HG03432 (cell line): ENCODE data around the gene JRKL.
"Not testable (repeated sequence)": the region's sequence is repeated elsewhere in the genome, so short reads cannot be mapped to it uniquely, and the experiment has no call there.

Experiments
- ATAC-seq: cut with Tn5 transposase; IDR thresholded peaks from one replicate; pipeline ENCODE4 v1.9.1; 2021; ENCODE audit warnings: mild to moderate bottlenecking, moderate library complexity; ENCODE audit not compliant: unreplicated experiment

JRKL gene

DNA sequence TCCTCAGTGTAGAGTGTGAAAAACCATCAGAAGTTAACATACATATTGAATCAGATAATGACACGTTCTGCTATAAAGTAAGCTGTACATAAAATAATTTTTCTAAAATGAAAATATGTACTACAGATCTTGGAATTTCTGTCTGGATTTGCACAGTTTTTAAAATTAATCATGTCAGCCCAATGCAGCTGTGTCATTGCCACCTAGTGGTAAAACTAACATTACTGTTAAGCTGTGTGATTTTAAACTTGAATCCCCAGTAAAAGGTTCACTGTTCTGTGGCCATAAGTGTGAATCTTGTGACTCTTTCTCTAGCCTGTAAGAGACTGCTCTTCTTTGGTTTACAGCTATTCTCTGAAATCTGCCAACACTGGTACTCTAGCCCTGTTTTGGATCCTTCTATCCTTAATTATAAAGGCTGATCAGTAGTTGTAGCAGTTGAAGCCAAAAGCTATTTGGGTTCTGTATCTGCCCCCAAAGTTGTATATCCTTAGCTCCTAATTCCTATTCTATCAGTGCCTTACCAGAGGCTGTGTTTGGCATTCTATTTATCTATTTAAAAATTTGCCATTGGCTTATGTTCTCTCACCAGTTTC is 4.0 kb downstream of the JRKL start:
- ATAC-seq, result no peak

DNA sequence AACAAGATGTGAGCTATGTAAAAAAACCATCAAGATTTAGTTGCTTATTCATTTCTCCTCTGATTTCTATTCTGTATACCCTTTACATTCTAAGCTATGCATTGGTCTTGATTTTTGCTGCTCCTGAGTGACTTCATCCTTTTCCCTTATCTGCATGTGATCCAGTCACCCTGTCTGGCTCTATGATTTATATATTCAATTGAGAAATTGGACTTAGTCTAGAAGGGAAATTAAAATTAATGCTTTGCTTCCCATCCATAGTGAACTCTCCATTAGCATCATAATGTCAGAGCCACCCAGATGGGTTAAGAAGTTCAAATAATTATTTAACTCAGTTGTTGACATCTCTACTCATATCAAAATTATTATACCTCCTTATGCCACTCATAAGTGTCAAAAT is 5.0 kb downstream of the JRKL start:
- no peak for ATAC-seq

DNA sequence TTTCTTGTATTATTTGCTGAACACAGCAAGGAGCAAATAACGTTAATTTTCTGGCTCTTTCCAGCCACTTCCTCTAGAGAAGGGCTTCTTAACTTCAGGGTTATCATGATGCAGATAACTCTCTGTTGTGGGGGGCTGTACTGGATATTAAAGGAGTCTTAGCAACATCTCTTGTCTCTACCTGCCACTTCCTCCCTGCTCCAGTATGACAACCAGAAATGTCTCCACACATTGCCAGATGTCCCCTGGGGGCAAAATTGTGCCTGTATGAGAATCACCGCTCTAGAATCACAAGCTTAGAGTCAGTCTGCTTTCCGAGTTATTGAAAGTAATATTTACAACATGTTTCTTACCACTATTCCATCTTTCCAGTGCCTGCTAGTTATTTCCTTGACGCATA is 6.8 kb downstream of the JRKL start:
- no peak for ATAC-seq

DNA sequence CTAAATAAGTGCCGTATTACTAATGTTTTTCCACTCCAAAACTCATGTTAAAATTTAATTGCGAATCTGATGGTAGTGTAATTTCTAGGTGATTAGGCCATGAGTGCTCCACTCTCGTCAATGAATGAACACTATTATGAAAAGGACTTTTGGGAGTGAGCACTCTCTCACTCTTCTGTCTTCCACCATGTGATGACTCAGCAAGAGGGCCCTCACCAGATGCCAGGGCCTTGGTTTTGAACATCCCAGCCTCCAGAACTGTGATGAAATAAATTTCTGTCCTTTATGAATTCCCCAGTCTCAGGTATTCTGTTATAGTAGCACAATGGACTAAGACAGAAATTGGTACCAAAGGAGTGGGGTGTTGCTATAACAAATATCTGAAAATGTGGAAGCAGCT is 8.1 kb downstream of the JRKL start:
- ATAC-seq, result no peak

DNA sequence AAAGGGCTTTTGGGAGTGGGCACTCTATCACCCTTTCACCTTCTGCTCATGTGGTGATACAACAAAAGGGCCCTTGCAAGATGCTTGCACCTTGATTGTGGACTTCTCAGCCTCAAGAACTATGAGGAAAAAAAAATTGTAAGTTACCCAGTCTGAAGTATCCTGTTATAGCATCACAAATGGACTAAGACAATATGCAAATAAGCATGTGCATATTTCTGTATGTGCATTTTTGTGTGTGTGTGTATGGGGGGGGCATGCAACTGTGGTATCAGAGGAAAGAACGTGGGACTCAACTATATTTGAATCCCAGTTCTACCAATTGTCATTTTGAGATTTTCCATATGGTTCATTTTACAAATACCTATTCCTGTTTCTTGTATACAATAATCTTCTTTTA is 10.9 kb downstream of the JRKL start:
- ATAC-seq, result no peak

DNA sequence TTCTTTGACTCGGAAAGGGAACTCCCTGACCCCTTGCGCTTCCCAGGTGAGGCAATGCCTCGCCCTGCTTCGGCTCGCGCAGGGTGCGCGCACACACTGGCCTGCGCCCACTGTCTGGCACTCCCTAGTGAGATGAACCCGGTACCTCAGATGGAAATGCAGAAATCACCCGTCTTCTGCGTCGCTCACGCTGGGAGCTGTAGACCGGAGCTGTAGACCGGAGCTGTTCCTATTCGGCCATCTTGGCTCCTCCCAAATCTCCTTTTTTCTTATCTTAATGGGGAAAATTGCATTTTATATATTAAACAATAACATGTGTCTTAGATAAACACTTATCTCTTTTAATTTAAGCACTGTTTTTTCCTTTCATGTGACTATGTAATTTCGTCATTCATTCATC is 21.6 kb downstream of the JRKL start:
- not testable (repeated sequence) for ATAC-seq

DNA sequence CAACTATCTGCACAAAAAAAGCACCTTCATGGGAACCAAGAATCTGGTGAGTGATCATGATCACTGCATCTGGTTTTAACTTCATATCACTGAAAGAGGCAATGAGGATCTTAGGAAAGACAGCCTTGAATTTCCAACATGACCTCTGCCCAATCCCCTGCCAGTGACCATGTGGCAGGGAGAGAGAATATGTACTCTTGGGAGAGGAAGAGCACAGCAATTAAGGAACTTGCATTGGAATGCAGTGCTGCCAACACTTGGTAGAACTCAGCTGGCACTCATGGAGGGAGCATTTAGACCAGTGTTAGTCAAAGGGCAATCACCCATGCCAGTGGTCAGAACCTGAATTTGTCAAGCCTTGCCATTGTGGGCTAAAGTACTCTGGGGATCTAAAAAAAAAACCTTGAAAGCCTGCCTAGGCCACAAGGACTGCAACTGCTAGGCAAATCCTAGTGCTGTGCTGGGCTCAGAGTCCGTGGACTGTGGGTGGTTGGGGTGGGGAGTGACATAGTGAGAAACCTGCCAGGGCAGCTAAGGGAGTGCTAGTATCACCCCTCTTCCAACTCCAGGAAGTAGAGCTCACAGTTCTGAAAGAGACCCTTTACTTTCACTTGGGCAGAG is 23.1 kb downstream of the JRKL start:
- peak; percentile 65 for ATAC-seq

DNA sequence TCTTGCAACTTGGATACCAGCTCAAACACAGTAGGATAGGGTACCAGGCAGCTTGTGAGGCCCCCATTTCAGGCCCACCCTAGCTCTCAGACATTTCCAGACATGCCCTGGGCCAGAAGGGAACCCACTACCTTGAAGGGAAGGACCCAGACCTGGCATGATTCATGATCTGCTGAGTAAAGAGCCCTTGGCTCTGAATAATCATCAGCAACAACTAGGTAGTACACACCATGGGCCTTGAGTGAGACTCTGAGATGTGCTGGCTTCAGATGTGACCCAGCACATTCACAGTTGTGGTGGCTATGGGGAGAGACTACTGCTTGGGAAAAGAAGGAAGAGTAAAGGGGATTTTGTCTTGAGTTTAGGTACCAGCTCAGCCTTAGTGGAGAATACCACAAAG is 23.6 kb downstream of the JRKL start:
- peak; percentile 21 for ATAC-seq

DNA sequence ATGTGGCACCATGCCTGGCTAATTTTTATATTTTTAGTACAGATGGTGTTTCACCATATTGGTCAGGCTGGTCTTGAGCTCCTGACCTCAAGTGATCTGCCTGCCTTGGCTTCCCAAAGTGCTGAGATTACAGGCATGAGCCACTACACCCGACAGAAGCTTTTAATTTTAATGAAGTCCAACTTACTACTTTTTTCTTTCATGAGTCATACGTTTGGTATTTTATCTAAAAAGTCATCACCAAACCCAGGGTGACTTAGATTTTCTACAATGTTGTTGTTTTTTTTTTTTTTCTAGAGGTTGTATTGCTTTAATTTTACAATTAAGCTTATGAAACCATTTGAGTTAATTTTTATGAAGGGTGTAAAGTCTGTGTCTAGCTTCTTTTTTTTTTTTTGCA is 34.9 kb downstream of the JRKL start:
- ATAC-seq, result no peak

DNA sequence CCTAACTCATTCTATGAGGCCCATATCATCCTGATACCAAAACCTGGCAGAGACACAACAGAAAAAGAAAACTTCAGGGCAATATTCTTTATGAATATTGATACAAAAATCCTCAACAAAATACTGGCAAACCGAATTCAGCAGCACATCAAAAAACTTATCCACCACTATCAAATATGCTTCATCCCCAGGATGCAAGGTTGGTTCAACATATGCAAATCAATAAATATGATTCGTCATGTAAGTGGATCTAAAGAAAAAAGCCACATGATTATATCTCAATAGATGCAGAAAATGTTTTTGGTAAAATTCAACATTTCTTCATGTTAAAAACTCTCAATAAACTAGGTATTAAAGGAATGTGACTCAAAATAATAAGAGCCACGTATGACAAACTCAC is 40.9 kb downstream of the JRKL start:
- ATAC-seq, result no peak

DNA sequence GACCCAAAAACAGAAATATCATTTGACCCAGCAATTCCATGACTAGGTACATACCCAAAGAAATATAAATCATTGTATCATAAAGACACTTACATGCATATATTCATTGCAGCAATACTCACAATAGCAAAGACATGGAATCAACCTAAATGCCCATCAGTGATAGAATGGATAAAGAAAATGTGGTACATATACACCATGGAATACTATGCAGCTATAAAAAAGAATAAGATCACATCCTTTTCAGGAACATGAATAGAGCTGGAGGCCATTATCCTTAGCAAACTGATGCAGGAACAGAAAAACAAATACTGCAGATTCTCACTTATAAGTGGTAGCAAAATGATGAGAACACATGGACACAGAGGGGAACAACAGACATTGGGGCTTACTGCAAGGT is 42.8 kb downstream of the JRKL start:
- not testable (repeated sequence) for ATAC-seq
